HG03558 (cell line): ENCODE measurements around the gene KCTD19.

ENCODE experiments used
- ATAC-seq: cut with Tn5 transposase; IDR thresholded peaks from one replicate; pipeline ENCODE4 v1.9.1; 2021; ENCODE audit warnings: moderate number of reproducible peaks; ENCODE audit not compliant: unreplicated experiment; ENCODE audit errors: extremely low read depth

Gene KCTD19

DNA sequence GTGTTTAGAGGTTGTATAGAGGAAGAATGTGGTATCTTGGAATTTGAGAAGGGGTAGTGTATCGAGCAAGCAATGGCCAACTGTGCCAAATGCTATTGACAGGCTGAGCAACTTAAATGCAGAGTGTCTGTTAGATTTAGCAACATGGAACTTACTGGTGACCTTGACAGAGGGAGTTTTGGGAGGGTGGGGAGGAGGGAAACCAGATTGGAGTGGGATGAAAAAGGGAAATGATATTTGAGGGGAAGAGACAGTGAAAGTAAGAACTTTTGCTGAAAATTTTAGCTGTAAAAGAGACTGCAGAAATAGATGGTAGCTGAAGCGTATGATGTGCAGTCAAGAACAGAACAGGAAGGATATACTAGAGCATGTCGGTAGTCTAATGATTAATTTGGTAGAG lies 1.2 kb upstream of the KCTD19 start:
- ATAC-seq = no peak

DNA sequence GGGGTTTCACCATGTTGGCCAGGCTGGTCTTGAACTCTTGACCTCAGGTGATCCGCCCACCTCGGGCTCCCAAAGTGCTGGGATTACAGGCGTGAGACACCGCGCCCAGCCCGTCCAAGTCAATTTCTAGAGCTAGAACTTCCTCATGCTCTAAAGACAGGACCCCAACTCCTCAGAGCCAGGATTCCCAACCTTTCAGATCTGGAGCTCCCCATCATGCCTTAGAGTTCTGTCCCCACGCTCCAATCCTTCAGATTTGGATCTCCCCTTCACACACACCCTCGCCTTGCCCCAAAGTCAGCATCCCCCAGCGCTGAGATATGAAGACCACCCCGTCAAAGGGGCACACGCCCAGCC lies 448 bp downstream of the KCTD19 start:
- no peak for ATAC-seq

DNA sequence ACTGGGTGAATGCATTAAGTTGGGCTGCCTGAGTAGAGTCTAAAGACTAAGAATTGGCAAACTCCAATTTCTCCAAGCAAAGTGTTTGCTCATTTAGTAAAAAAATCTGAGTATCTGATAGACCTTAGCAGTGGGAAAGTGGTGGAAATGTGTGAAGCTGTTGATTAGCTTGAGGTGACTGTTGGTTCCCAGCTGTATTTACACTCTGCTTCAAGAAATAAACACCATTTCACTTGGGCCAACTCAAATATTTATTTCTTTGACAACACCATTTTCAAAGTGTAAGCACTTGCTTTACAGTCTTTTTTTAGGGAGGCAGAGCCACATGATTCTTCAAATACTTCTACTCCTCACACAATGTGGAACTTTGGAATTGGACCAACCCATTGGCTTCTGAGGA lies 8.7 kb downstream of the KCTD19 start:
- no peak for ATAC-seq

DNA sequence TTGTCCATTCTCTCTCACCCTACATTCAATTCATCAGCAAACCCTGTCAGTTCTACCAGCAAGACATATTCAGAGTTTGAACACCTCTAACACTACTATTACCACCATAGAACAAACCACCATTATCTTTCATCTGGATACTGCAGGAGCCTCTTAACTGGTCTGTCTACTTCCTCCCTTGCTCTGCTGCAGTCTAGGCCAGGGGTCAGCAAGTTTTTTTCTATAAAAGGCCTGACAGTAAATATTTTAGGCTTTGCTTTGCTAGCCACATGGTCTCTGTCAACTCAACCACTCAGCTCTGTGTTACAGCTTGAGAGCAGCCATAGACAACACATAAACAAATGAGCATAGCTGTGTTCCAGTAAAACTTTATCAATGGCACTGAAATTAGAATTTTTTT lies 13.8 kb downstream of the KCTD19 start:
- no peak for ATAC-seq

DNA sequence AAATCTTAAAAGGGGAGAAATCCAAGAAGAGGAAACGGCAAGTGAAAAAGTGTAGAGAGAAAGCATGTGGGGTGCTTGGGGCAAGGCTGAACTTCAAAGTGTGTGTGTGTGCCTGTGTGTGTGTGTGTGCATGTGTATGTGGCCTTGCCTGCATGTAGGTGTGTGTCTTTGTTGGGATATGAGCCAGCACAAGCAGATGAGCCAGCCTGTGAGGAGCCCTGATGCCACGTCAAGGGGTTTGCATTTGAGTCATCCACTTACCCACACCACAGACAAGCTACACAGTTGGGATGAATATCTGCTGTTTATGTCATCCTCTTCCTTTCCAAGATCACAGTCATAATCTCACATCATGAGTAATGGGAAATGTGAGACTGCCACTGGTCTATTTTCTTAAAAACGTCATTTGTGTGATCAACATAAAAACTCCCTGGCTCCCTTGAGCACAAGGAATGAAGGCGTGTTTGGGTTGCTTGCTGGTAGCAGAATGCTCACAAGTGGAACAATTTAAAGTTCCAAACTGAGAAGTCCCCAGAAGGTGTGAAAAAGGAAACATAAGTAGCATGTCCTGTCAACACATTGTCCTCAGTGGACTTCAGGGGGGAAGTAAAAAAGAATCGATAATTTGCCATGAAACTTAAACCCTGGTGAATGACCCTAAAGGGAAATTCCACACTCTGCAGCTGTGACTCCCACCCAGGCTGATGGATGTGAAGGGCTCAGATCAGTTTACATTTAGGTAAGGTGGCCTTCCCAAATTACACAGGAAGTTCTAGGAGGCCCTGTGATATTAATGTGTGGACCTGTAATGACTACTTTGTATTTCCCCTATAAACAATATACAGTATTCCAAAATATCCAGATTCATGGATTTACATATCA lies 14.7 kb downstream of the KCTD19 start:
- no peak for ATAC-seq

DNA sequence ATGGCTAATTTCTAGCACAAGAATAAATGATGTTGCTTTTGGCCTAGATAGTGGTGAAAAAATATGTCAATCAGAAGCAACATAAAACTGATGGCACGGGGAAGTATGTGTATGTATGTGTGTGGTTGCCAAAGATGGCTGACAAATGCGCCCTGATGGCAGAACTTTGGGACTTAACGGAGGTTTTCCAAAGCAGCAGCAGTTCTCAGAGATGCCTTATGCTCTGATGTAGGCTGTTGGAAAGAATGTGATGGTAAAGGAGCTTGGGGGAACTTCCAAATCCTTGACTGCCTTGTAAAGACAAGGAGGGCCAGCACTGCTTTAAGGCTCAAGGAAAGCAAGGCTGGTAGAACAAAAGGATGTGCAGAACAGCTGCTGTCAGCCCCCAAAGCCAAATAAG lies 16.0 kb downstream of the KCTD19 start:
- ATAC-seq = no peak

DNA sequence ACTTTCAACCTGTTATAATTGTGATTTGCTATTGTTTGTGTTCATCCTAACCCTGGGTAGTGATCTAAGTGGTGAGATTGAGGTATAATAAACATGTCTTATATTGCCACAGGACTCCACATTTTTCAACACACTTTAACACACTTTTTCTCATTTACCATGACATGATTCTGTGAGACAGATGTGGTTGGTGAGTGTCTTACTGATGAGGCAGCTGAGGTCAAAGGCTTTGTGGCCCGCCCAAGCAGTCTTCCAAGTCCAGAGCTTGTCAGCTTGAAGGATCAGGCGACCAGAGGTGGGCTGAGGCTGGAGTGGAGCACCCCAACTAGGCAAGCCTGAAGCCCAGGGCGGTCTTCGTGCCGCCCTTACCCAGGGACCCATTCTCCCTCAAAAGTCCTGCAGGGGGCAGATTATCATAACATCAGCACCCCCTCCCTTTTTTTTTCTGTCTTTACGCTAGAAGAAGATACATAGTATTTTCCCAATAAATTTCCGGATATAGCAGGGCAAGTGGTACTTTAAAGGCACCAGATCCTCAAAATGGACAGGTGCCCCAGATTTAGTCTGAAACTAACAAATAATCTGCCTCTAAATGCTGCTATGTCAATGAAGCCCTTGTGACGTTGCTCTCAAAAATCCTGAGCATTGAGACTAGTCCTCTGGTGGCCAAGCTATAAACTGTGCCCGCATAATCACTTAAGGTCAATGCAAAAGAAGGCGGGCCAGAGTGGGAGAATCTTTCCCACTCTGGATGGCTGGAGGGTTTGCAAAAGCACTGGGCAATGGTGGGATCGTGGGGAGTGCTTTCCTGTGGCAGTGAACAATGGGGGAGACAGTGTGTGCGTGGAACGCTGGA lies 21.1 kb downstream of the KCTD19 start:
- ATAC-seq = no peak

DNA sequence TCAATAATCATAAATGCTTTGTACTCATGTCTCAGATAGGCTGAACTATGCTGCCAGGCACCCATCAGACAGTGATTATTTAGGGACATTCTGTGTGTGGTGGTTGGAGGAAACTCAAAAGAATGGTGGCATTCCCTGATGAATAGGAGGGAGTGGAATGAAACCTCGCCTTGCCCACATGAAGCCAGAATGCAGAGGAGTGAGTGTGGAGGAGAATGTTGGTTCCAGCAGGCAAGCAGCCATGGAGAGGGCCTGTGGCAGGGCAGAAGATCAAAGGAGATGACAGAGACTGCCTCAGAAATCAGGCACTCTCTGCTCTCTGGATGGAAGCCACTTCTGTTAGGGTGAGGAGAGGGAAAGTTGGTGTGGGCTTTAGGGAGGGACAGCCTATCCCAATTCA lies 22.5 kb downstream of the KCTD19 start:
- ATAC-seq = no peak

DNA sequence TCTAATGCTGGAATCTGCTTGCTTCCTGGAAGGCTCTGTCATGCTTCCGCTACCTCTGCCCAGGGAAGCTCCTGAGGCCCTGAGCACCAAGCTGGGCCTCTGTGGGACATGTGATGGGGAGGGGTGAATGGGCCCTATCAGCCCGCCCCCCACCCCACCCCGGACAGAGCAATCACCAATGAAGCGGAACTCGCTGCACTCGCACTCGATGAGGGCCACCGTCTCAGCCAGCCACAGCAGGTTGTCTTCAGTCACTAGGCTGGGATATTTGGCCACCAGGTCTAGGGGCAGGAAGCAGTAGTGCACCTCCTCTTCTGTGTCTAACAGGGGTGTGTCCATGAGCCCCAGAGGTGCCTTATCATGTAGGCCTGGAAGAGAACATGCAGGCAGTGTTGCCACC lies 23.6 kb downstream of the KCTD19 start:
- ATAC-seq = no peak

DNA sequence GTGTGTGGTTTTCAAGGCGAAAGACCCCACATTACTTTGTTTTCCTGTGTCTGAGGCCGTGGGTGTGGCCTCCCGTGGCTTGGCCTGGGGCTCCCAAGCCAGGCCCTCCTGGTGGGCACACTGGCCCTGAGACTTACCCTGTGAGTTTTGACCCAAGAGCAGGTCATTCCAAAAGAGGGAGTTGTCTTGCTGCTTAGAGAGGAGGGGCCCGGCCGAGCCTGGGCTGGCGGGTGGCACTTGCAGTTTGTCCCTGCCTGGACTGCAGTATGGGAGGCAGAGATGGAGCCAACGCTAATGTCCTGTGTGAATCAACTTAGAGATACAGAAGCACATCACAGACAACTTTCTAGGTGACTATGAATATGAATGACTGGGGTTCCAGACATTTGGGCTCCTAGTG lies 24.5 kb downstream of the KCTD19 start:
- no peak for ATAC-seq

DNA sequence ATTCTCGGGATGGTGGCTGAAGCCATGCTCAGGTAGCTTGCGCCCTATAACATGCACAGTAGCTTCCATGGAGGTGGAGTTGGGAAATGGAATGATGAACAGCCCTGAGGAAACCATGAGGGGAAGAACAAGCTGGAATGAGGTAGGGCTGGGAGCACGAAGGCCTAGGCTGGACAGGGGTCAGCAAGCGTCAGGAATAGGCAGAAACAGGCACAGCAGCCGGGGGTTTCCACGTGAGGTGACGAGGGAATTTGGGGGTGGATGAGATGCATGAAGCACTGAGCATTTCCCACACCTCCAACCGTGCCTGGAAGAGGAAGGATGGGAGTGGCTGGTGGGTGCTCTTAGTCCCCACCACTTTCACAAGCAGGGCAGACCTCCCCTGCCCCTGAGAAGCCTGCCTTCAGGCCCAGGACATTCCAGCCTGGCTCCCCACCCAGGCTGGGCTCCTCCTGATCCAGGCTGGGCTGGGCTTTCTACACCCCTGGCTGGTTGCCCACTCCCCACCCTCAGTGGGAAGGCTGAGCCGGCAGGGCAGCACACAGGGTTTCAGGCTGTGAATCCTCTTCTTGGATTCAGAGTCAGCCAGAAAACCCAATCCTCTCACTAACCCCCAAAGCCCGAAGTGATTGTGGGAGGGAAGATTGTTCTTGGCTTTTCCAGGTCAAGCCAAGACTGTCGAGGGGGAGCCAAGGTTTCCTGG lies 25.3 kb downstream of the KCTD19 start:
- no peak for ATAC-seq

DNA sequence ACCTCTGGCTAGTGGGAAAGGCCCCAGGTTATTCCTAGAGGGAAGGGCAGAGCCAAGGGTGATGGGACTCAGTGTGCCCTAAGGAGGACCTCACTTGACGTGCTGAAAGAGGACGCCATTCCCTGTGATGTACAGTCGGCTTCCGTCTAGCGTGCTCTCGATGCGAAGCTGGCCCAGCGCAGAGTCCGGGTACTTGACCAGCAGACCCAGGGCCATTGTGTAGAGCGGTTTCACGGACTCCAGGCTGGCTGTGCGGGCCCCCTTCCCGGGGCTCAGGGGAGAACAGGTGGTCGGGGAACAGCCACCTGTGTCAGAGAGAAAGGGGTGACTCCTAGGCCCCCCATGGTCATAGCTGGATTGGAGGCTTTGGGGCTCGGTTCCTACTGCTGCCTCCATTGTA lies 27.3 kb downstream of the KCTD19 start:
- no peak for ATAC-seq

DNA sequence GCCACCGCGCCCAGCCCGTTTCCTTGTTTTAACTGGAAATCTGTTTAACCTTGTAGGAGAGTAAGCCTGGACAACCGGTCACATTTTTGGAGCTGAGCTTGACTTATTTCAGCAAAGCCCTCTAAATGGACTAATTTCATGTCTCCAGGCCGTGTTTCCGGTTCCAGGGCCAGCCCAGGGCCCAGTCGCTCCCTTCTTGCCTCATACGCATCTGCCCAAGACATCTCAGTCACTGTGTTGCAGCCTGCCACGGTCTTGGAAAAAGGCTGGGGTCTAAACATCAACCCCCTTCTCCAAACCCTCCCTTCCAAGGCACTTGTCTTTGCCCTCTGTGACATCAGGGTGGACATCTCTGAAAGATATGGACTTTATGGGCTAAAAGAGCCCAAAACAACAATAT lies 28.3 kb downstream of the KCTD19 start:
- no peak for ATAC-seq

DNA sequence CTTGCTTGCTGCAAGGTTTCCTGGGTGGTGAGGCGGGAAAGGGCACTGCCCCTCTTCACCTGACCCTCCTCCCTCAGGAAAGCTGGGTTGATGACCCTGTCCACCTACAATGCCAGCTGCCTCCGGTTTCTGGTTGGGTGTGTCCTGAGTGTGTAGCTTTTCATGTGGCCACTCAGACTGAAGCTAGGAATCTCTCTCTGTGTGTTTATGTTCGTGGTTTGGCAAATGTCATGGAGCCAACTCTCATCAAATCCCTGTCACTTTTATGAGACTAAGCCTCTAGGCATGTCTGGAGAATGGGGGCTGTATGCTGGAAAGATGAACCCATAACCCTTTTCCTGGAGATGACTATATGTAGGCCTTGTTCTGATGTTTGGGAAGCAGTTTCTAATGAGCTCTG lies 30.1 kb downstream of the KCTD19 start:
- ATAC-seq = no peak

DNA sequence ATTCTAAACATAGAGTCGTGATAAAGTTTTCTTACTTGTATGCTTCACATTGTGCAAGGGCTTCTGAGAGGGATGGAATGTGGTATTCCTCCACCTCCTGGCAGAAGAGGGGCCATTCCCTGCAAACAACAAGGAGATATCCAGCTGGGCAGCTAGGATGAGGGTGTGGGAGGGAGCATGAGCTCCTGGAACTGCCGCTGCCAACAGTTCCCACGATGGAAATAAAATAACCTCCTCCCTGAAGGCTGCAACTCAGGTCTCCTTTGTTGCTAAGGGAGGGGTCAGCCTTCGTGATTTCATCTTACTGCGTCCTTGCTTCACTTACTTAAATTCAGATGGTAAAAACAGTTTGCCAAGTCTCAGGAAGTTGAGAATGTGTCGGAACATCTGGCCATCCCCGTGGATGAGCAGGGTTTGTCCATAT lies 31.6 kb downstream of the KCTD19 start:
- ATAC-seq = no peak

DNA sequence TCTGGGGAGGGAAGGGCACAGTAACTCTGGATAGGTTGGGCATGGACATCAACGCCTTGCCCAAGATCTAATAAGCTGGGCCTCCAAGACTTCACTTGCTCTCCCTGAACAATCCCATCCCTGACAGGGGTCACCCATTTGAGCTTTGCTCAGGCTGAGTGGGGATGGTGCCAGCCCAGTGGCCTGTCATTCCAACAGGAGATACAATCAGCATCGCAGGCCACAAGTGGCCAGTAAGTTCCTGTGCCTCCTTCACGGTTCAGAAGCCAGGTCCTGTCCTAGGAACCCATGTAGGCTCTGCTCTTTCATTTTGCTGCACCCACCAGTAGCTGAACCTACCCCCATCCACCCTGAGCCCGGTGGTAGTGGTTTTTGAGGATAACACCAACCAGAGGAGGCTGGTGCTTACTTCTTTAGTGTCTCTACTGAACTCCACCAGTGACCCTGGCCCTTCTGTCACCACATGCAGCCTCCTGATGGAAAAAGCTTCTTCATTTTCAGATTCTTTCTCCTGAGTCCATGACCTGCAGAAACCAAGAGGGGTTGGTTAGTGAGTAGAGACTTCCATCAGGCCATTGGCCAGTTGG lies 32.3 kb downstream of the KCTD19 start:
- ATAC-seq = no peak

DNA sequence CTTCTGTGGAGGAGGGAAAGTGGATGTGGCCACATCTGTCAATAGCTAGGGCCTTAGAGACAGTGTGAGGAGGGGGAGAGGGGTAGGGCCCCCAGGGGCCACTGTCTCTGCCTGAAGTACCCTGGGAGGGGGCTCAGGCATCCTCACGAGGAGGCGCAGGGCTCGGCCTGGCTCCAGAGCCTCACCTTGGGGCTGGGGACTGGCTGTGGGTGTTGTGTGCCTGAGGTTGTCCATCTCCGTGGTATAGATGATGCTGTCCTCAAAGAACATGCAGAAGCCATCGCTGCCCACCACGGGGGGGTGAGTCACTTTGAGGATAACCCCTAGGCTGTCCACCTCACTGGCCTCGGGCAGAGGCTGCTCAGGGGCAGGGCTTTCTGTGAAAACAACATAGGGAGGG lies 35.1 kb downstream of the KCTD19 start:
- ATAC-seq = no peak

DNA sequence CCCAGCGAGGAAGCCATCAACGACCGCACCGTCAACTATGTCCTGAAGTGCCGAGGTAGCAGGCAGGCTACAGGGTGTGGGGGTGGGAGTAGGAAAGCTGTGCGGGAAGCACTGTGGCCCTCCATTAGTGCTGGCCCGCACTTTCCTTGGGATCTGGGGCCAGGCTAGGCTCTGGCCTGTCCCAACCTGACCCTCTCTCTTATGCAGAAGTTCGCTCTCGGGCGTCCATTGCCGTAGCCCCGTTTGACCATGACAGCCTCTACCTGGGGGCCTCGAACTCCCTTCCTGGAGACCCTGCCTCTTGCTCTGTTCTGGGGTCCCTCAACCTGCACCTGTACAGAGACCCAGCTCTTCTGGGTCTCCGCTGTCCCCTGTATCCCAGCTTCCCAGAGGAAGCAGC lies 38.6 kb downstream of the KCTD19 start:
- no peak for ATAC-seq

DNA sequence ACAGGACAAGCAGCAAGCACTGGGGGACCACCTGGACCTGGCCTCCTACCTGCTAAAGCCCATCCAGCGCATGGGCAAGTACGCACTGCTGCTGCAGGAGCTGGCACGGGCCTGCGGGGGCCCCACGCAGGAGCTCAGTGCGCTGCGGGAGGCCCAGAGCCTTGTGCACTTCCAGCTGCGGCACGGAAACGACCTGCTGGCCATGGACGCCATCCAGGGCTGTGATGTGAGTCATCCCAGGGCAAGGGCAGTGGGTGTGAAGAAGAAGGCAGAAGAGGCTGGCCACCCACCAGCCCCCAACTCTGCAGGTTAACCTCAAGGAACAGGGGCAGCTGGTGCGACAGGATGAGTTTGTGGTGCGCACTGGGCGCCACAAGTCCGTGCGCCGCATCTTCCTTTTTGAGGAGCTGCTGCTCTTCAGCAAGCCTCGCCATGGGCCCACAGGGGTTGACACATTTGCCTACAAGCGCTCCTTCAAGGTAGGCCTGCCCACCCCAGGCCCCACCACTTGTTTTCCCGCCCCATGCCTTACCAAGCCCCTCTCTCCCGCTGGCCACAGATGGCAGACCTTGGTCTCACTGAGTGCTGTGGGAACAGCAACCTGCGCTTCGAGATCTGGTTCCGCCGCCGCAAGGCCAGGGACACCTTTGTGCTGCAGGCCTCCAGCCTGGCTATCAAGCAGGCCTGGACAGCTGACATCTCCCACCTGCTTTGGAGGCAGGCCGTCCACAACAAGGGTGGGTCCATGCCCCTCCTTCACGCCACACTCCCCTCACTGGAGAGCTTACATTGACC lies 39.9 kb downstream of the KCTD19 start:
- no peak for ATAC-seq
